DND-41 (cell line): ENCODE results near the gene IGFBP2.

ENCODE experiments used
- CTCF ChIP-seq: IDR thresholded peaks from 2 replicates; pipeline ENCODE4 v1.5.1; 2012; ENCODE audit warnings: borderline replicate concordance, low read length, moderate library complexity, mild to moderate bottlenecking; ENCODE audit not compliant: poor library complexity, severe bottlenecking; ENCODE audit errors: extremely low read depth
- EZH2 ChIP-seq: IDR thresholded peaks from 3 replicates; pipeline ENCODE4 v1.6.1; 2012; ENCODE audit warnings: borderline replicate concordance, low read depth, mild to moderate bottlenecking, moderate library complexity, low read length, inconsistent platforms; ENCODE audit not compliant: severe bottlenecking

- TF ChIP-seq CTCF (no peak), EZH2 (no peak)
These were observed 65.1 kb downstream of the IGFBP2 start for GRCh38 chr2:216698293-216698692.
